IMR-90 (cell line): ENCODE data around the gene BRME1. TPM values are rescaled to one million over a fixed set of nuclear protein-coding genes. Genes with fewer than 3 reads are reported as not detected.

Source experiments
- ATAC-seq: fragments of 200-7000 bp; cut with Tn5 transposase; 2 replicates; pipeline ENCODE4 v1.9.1; 2020; ENCODE audit warnings: low read depth, mild to moderate bottlenecking, moderate library complexity
- BruUV-seq: library from RNA; stranded (reverse); fragments of 400-500 nt; replicated peaks from 2 replicates; lab custom pipeline; 2021; lab: Mats Ljungman, UMichigan
- CTCF ChIA-PET: fragments of 300-600 bp; formaldehyde crosslinking; extraction: SDS; loops from one replicate; lab custom pipeline; 2021; ENCODE audit warnings: antibody characterized with exemption; lab: Yijun Ruan, JAX
- POLR2A ChIA-PET: fragments of 300-600 bp; sonication (Branson Sonifier 250); formaldehyde crosslinking; loops from one replicate; lab custom pipeline; 2022; ENCODE audit warnings: antibody characterized with exemption; ENCODE audit not compliant: unreplicated experiment; lab: Charles Lee
- DNase-seq: peaks from one replicate; pipeline ENCODE4 v3.0.0; 2013
- H2AFZ ChIP-seq: replicated peaks from 2 replicates; pipeline ENCODE3; 2013; ENCODE audit warnings: low read length, mild to moderate bottlenecking; ENCODE audit not compliant: poor library complexity
- H2AK5ac ChIP-seq: 2 replicates; pipeline ENCODE4 v1.6.1; 2013; ENCODE audit warnings: low read depth, low read length, inconsistent platforms
- H2AK9ac ChIP-seq: replicated peaks from 2 replicates; pipeline ENCODE3; 2013; ENCODE audit warnings: mild to moderate bottlenecking, low read depth, low read length, moderate library complexity; ENCODE audit not compliant: poor library complexity
- H2BK120ac ChIP-seq: 2 replicates; pipeline ENCODE4 v1.6.1; 2013; ENCODE audit warnings: low read depth, low read length, inconsistent platforms
- H2BK15ac ChIP-seq: 3 replicates; pipeline ENCODE4 v1.6.1; 2013; ENCODE audit warnings: low read depth, low read length, inconsistent platforms
- H2BK20ac ChIP-seq: 2 replicates; pipeline ENCODE4 v1.6.1; 2013; ENCODE audit warnings: low read depth, mild to moderate bottlenecking, inconsistent platforms, low read length, moderate library complexity
- H2BK5ac ChIP-seq: 2 replicates; pipeline ENCODE4 v1.6.1; 2013; ENCODE audit warnings: mild to moderate bottlenecking, low read depth, low read length, inconsistent platforms; ENCODE audit not compliant: poor library complexity, severe bottlenecking
- H3K14ac ChIP-seq: replicated peaks from 2 replicates; pipeline ENCODE4 v1.6.1; 2013; ENCODE audit warnings: low read depth, low read length, inconsistent platforms
- H3K18ac ChIP-seq: 2 replicates; pipeline ENCODE4 v1.6.1; 2013; ENCODE audit warnings: low read depth, low read length, control low read depth
- H3K23ac ChIP-seq: 2 replicates; pipeline ENCODE4 v1.6.1; 2013; ENCODE audit warnings: low read depth, low read length, inconsistent platforms
- H3K27ac ChIP-seq: 2 replicates; pipeline ENCODE4 v1.5.1; 2013; ENCODE audit warnings: mild to moderate bottlenecking, control low read depth, low read length; ENCODE audit not compliant: insufficient read depth
- H3K27me3 ChIP-seq: 2 replicates; pipeline ENCODE4 v1.6.1; 2013; ENCODE audit warnings: low read length; ENCODE audit not compliant: control insufficient read depth, insufficient read depth
- H3K36me3 ChIP-seq: 2 replicates; pipeline ENCODE4 v1.6.1; 2013; ENCODE audit warnings: low read length, mixed read lengths; ENCODE audit not compliant: control insufficient read depth, insufficient read depth
- H3K4ac ChIP-seq: 2 replicates; pipeline ENCODE4 v1.6.1; 2013; ENCODE audit warnings: low read depth, low read length, inconsistent platforms
- H3K4me1 ChIP-seq: 2 replicates; pipeline ENCODE4 v1.6.1; 2013; ENCODE audit warnings: low read length, mixed read lengths; ENCODE audit not compliant: control insufficient read depth, insufficient read depth
- H3K4me2 ChIP-seq: 2 replicates; pipeline ENCODE4 v1.6.1; 2013; ENCODE audit warnings: low read depth, mild to moderate bottlenecking, control low read depth, low read length, moderate library complexity
- H3K4me3 ChIP-seq: 2 replicates; pipeline ENCODE4 v1.5.1; 2013; ENCODE audit warnings: low read depth, mild to moderate bottlenecking, control low read depth, low read length, moderate library complexity; ENCODE audit not compliant: insufficient read depth
- H3K56ac ChIP-seq: 2 replicates; pipeline ENCODE4 v1.6.1; 2013; ENCODE audit warnings: low read length, inconsistent platforms; ENCODE audit not compliant: insufficient read depth; ENCODE audit errors: extremely low read depth
- H3K79me1 ChIP-seq, 2 experiments: 2 replicates each; pipeline ENCODE4 v1.6.1; 2013; ENCODE audit warnings: low read length in 2 of 2, inconsistent platforms in 1 of 2, low read depth in 1 of 2
- H3K9ac ChIP-seq: 2 replicates; pipeline ENCODE4 v1.6.1; 2013; ENCODE audit warnings: low read depth, low read length, control low read depth
- H3K9me1 ChIP-seq: 2 replicates; pipeline ENCODE4 v1.6.1; 2013; ENCODE audit warnings: low read length, inconsistent platforms; ENCODE audit not compliant: insufficient read depth
- H3K9me3 ChIP-seq: 2 replicates; pipeline ENCODE4 v1.6.1; 2013; ENCODE audit warnings: low read length; ENCODE audit not compliant: control insufficient read depth, insufficient read depth
- H4K20me1 ChIP-seq: 2 replicates; pipeline ENCODE4 v1.6.1; 2013; ENCODE audit warnings: low read length, inconsistent platforms; ENCODE audit not compliant: insufficient read depth
- H4K5ac ChIP-seq: 2 replicates; pipeline ENCODE4 v1.6.1; 2013; ENCODE audit warnings: mild to moderate bottlenecking, low read depth, low read length, control low read depth
- H4K8ac ChIP-seq, 2 experiments: 2 replicates each; pipeline ENCODE4 v1.6.1; 2013; ENCODE audit warnings: low read depth in 2 of 2, low read length in 2 of 2, control low read depth in 1 of 2, inconsistent platforms in 1 of 2
- H4K91ac ChIP-seq: 2 replicates; pipeline ENCODE4 v1.6.1; 2013; ENCODE audit warnings: low read depth, low read length, inconsistent platforms; ENCODE audit not compliant: insufficient read depth
- ELK1 ChIP-seq: fragments of 150-350 bp; IDR thresholded peaks from 2 replicates; pipeline ENCODE4 v1.6.1; 2016; ENCODE audit warnings: low read depth, mild to moderate bottlenecking, low read length, moderate library complexity, borderline replicate concordance
- POLR2A ChIP-seq: IDR thresholded peaks from 2 replicates; pipeline ENCODE4 v1.6.1; 2012; ENCODE audit warnings: mild to moderate bottlenecking, low read depth, low read length
- RAD21 ChIP-seq: IDR thresholded peaks from 2 replicates; pipeline ENCODE4 v1.6.1; 2012; ENCODE audit warnings: low read length, improper control_type of control experiment
- RCOR1 ChIP-seq: IDR thresholded peaks from 2 replicates; pipeline ENCODE4 v1.6.1; 2012; ENCODE audit warnings: mild to moderate bottlenecking, low read length, improper control_type of control experiment; ENCODE audit not compliant: insufficient replicate concordance
- WGBS, 2 experiments: methylation state at CpG; one replicate each; pipeline versions ENCODE4 v1.1.5 to v1.1.7; 2013; ENCODE audit warnings: missing lambda C conversion rate in 2 of 2; ENCODE audit not compliant: insufficient read length in 1 of 2; ENCODE audit errors: extremely low coverage in 2 of 2; 5-methylcytosine and 5-hydroxymethylcytosine counted together
- dilution Hi-C: fragments of 300-500 bp; cut with HindIII; formaldehyde crosslinking; loops from one replicate; pipeline ENCODE4 v1.14.3; 2018; ENCODE audit warnings: low sequenced_read_pairs; ENCODE audit not compliant: unreplicated experiment
- in situ Hi-C: fragments of 300-500 bp; cut with MboI; formaldehyde crosslinking; loops from 3 replicates; pipeline ENCODE4 v1.14.3; 2019; ENCODE audit warnings: low sequenced_read_pairs, inconsistent platforms, mixed read lengths
- intact Hi-C: fragments of 100-400 bp; cut with micrococcal nuclease; formaldehyde crosslinking; loops from 2 replicates; pipeline ENCODE4 v1.10.0; 2022
- polyA plus RNA-seq, 3 experiments: library from polyadenylated mRNA; depleted of rRNA; stranded (reverse); fragments of >200 nt; gene quantifications; 2 replicates each; pipeline ENCODE4 v1.2.3, GENCODE V29; 2012; ENCODE audit warnings: low replicate concordance in 1 of 3
- total RNA-seq: library from RNA; depleted of rRNA; stranded (reverse); fragments of >200 nt; gene quantifications from 2 replicates; pipeline ENCODE4 v1.2.3, GENCODE V29; 2012

The BRME1 gene
- total and polyA plus RNA-seq, 2 of the 4 experiments (the other 2 are of a cell fraction), result 0.18 to 0.38 TPM

GRCh38 chr19:13873834-13874515, 31.9 kb downstream of the BRME1 start:
- Histone ChIP-seq H3K14ac (no peak overlapping the region), H3K9ac (no peak overlapping the region), H4K5ac (no peak overlapping the region), H3K4me1 (no peaks in the 10 kb centered on the region; the same call in 1 of the 2 replicates), H2BK15ac (no peak overlapping the region), H3K36me3 (no peaks in the 10 kb centered on the region), H3K4me3 (no peak overlapping the region), H3K9me1 (0 out of 2 replicates have a peak, but pooled peaks cover 6% of the 10 kb centered on the region), H2BK5ac (no peak overlapping the region), H2BK20ac (no peak overlapping the region), H3K56ac (no peak overlapping the region), H3K4me2 (no peak overlapping the region), H2BK120ac (no peak overlapping the region), H3K18ac (no peak overlapping the region), H2AFZ (no peak overlapping the region), H3K23ac (no peak overlapping the region), H4K8ac (no peak overlapping the region), H3K27me3 (no peaks in the 10 kb centered on the region), H3K27ac (no peak overlapping the region), H2AK5ac (no peak overlapping the region), H3K4ac (no peak overlapping the region), H3K9me3 (no peaks in the 10 kb centered on the region), H4K91ac (no peak overlapping the region), H3K79me1 (0 out of 4 replicates have a peak, but pooled peaks cover 0 to 3% of the 10 kb centered on the region in 2 experiments), H4K20me1 (no peaks in the 10 kb centered on the region), H2AK9ac (no peak overlapping the region)
- in situ Hi-C loops (loop anchor here (25.0 kb wide), 1 partner anchor 587 kb away; no protein-coding TSS in a partner anchor), intact Hi-C loops (no loop called here), dilution Hi-C loops (no loop called here)
- DNase-seq, result no peak
- no peak for ATAC-seq
- TF ChIP-seq POLR2A (no peak), RCOR1 (no peak), RAD21 (no peak), ELK1 (no peak)
- no TSS peak for BruUV-seq
- WGBS, 2 experiments, result 55% methylated on average over 14 of the region's 35 CpGs; no CpG with 5 or more reads in 1 of the 2 experiments
- CTCF ChIA-PET, result no interaction called here
- POLR2A ChIA-PET, result no interaction called here
